GM18517 (cell line): ENCODE measurements around the gene LINC00632.
"Not testable (repeated sequence)": the region's sequence is repeated elsewhere in the genome, so short reads cannot be mapped to it uniquely, and the experiment has no call there.

Experiments
- ATAC-seq: cut with Tn5 transposase; IDR thresholded peaks from one replicate; pipeline ENCODE4 v1.9.1; 2021; ENCODE audit warnings: mild to moderate bottlenecking, moderate library complexity; ENCODE audit not compliant: unreplicated experiment

The LINC00632 gene

GRCh38 chrX:140709421-140709846 lies at the start of gene LINC00632:
TSS of gene LINC00632 (plus strand) at chrX:140709759.
- no peak for ATAC-seq

- no peak for ATAC-seq
Measured at GRCh38 chrX:140661643-140662042, 47.9 kb upstream of the LINC00632 start.

GRCh38 chrX:140664939-140665338 lies 44.6 kb upstream of the LINC00632 start:
- ATAC-seq: no peak

GRCh38 chrX:140672840-140673731 lies 36.5 kb upstream of the LINC00632 start:
- no peak for ATAC-seq

GRCh38 chrX:140687706-140688105 lies 21.9 kb upstream of the LINC00632 start:
- ATAC-seq: no peak

- not testable (repeated sequence) for ATAC-seq
Measured at GRCh38 chrX:140691596-140691995, 18.0 kb upstream of the LINC00632 start.

- no peak for ATAC-seq
Measured at GRCh38 chrX:140697618-140698017, 11.9 kb upstream of the LINC00632 start.

GRCh38 chrX:140701480-140701879 lies 8.1 kb upstream of the LINC00632 start:
- ATAC-seq: peak; percentile 55

GRCh38 chrX:140710710-140711109 lies 1.2 kb downstream of the LINC00632 start:
- no peak for ATAC-seq

- ATAC-seq: no peak
Measured at GRCh38 chrX:140711894-140712293, 2.3 kb downstream of the LINC00632 start.

GRCh38 chrX:140712413-140713173 lies 3.0 kb downstream of the LINC00632 start:
- ATAC-seq: no peak

- no peak for ATAC-seq
Measured at GRCh38 chrX:140713174-140713539, 3.6 kb downstream of the LINC00632 start.

GRCh38 chrX:140715787-140716186 lies 6.2 kb downstream of the LINC00632 start:
- no peak for ATAC-seq

GRCh38 chrX:140723121-140723715 lies 13.7 kb downstream of the LINC00632 start:
- ATAC-seq: no peak

GRCh38 chrX:140724309-140724708 lies 14.8 kb downstream of the LINC00632 start:
- no peak for ATAC-seq

GRCh38 chrX:140724736-140725135 lies 15.2 kb downstream of the LINC00632 start:
- no peak for ATAC-seq

GRCh38 chrX:140725500-140725899 lies 15.9 kb downstream of the LINC00632 start:
- no peak for ATAC-seq

GRCh38 chrX:140733766-140734342 lies 24.3 kb downstream of the LINC00632 start:
- peak; percentile 93 for ATAC-seq

- ATAC-seq: no peak
Measured at GRCh38 chrX:140744085-140744484, 34.5 kb downstream of the LINC00632 start.

GRCh38 chrX:140756941-140757340 lies 47.4 kb downstream of the LINC00632 start:
- no peak for ATAC-seq

GRCh38 chrX:140762061-140762460 lies 52.5 kb downstream of the LINC00632 start:
- peak; percentile 74 for ATAC-seq
